Lung (tissue), 16 donors: ENCODE measurements around the gene HSP90AB1. TPM values are rescaled to one million over a fixed set of nuclear protein-coding genes. Genes with fewer than 3 reads are reported as not detected.

Experiments used
- ATAC-seq: fragments of 200-7000 bp; cut with Tn5 transposase; one replicate; pipeline ENCODE4 v1.9.1; 2020; ENCODE audit warnings: moderate number of reproducible peaks; ENCODE audit not compliant: insufficient read depth, low FRiP score
- DNase-seq, 3 donors: peaks; one replicate each; pipeline ENCODE4 v3.0.0-alpha.2; 2013 to 2017
- H3K27ac ChIP-seq, 2 donors: one replicate each; pipeline ENCODE4 v1.5.1; 2013; ENCODE audit warnings: mild to moderate bottlenecking in 2 of 2, moderate library complexity in 2 of 2, control low read depth in 1 of 2, inconsistent platforms in 1 of 2, low read depth in 1 of 2, low read length in 1 of 2
- H3K27me3 ChIP-seq, 3 donors: one replicate each; pipeline ENCODE4 v1.5.1; 2013; ENCODE audit warnings: low read length in 2 of 3; ENCODE audit not compliant: control insufficient read depth in 3 of 3, insufficient read depth in 3 of 3
- H3K36me3 ChIP-seq, 4 donors: one replicate each; pipeline ENCODE4 v1.5.1; 2013; ENCODE audit warnings: low read length in 4 of 4, mild to moderate bottlenecking in 1 of 4, moderate library complexity in 1 of 4; ENCODE audit not compliant: control insufficient read depth in 4 of 4, insufficient read depth in 4 of 4
- H3K4me1 ChIP-seq, 5 donors: one replicate each; pipeline ENCODE4 v1.5.1; 2013; ENCODE audit warnings: low read length in 5 of 5, mild to moderate bottlenecking in 2 of 5, moderate library complexity in 1 of 5; ENCODE audit not compliant: control insufficient read depth in 5 of 5, insufficient read depth in 5 of 5
- H3K4me3 ChIP-seq: one replicate; pipeline ENCODE4 v1.5.1; 2013; ENCODE audit warnings: mild to moderate bottlenecking, control low read depth, moderate library complexity
- H3K9ac ChIP-seq, 2 donors: one replicate each; pipeline ENCODE4 v1.5.1; 2013; ENCODE audit warnings: low read length in 2 of 2, control low read depth in 1 of 2; ENCODE audit not compliant: insufficient read depth in 1 of 2
- H3K9me3 ChIP-seq, 4 donors: one replicate each; pipeline ENCODE4 v1.5.1; 2013; ENCODE audit warnings: low read length in 3 of 4, mild to moderate bottlenecking in 1 of 4, moderate library complexity in 1 of 4; ENCODE audit not compliant: control insufficient read depth in 4 of 4, insufficient read depth in 3 of 4
- WGBS, 2 donors: extraction: QIAGEN DNeasy Blood & Tissue Kit; methylation state at CpG; one replicate each; pipeline ENCODE4 v1.1.7; 2013; 5-methylcytosine and 5-hydroxymethylcytosine counted together
- long read RNA-seq, 5 donors: transcript quantifications; one replicate each; lab custom pipeline, GENCODE V29; 2026
- polyA plus RNA-seq, 2 donors: library from polyadenylated mRNA; stranded (reverse); fragments of 200-250 nt; gene quantifications; one replicate each; pipeline ENCODE4 v1.2.1, GENCODE V29; 2013
- total RNA-seq, 2 donors: library from RNA; depleted of rRNA in 1 of 2; stranded (reverse); fragments of >200 nt in 1 of 2; gene quantifications; one replicate each; pipeline ENCODE4 v1.2.1, GENCODE V29; 2014 to 2021
- TF ChIP-seq, protein P1 (sequence below): IDR thresholded peaks from 2 replicates; pipeline ENCODE4 v1.5.1; 2012; ENCODE audit warnings: mild to moderate bottlenecking; ENCODE audit errors: control extremely low read depth, extremely low read depth
- donor health status: control.
- donor health status: control.
- donor health status: Bipolar disorder and iron deficiency.
- donor health status: healthy.
- donor health status: DM: yes; HTN: yes; CAD: no.

The HSP90AB1 gene
- total RNA-seq (100 to 1,000 TPM; 458 to 700 TPM), polyA plus RNA-seq (100 to 1,000 TPM; 289 to 560 TPM)
- long read RNA-seq, donor 1, transcript HSP90AB1-203 (12 exons, 2,572 nt), result major isoform, 275 of 889 reads
- long read RNA-seq, donor 1, partial matches to known transcripts, result 611 of 889 reads
- long read RNA-seq, donor 1, other reads (novel, unspliced or antisense), result 0 of 889 reads
- long read RNA-seq, donor 2, transcript HSP90AB1-203 (12 exons, 2,572 nt), result major isoform, 53 of 467 reads
- long read RNA-seq, donor 2, partial matches to known transcripts, result 411 of 467 reads
- long read RNA-seq, donor 2, other reads (novel, unspliced or antisense), result 0 of 467 reads
- long read RNA-seq, donor 3, transcript HSP90AB1-203 (12 exons, 2,572 nt), result major isoform, 89 of 660 reads
- long read RNA-seq, donor 3, partial matches to known transcripts, result 571 of 660 reads
- long read RNA-seq, donor 3, other reads (novel, unspliced or antisense), result 0 of 660 reads
- long read RNA-seq, donor 4, transcript HSP90AB1-203 (12 exons, 2,572 nt), result major isoform, 36 of 511 reads
- long read RNA-seq, donor 4, partial matches to known transcripts, result 475 of 511 reads
- long read RNA-seq, donor 4, other reads (novel, unspliced or antisense), result 0 of 511 reads
- long read RNA-seq, donor 5, transcript HSP90AB1-203 (12 exons, 2,572 nt), result major isoform, 269 of 1,183 reads
- long read RNA-seq, donor 5, partial matches to known transcripts, result 904 of 1,183 reads
- long read RNA-seq, donor 5, other reads (novel, unspliced or antisense), result 8 of 1,183 reads

DNA sequence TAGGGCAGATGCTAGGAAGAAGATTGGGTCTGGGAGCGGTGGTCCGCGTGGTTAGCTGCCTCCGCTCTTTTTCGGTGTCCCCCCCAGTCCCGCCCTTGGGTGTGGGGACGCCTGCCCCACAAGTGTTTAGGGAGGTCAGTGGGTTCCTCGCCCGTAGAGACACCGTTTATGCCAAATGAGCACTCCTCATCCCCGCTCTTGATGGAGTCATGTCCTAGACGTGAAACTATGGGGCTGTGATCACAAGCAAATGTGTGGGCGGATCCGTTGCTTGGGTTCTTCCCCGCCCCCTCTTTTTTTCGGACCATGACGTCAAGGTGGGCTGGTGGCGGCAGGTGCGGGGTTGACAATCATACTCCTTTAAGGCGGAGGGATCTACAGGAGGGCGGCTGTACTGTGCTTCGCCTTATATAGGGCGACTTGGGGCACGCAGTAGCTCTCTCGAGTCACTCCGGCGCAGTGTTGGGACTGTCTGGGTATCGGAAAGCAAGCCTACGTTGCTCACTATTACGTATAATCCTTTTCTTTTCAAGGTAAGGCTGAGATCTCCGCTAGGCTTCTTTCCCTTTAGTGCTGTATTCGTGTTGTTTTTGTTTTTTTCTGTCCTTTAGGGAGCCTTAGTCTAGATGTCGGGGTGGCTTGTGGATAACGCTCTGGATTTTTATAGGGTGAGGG lies at the start of gene HSP90AB1:
TSS of gene HSP90AB1 (plus strand) at position 439 of the 675 bp plus-strand sequence. CDS start 1,529 bp downstream, outside the sequence.
- H3K27me3 ChIP-seq, result no peaks in the 10 kb centered on the region
- 0% methylated on average over 34 of the region's 34 CpGs for WGBS, 2 donors
- H3K36me3 ChIP-seq, result peaks cover 16 to 34% (median 33%) of the 10 kb centered on the region in 4 donors
- TF ChIP-seq, protein P1, sequence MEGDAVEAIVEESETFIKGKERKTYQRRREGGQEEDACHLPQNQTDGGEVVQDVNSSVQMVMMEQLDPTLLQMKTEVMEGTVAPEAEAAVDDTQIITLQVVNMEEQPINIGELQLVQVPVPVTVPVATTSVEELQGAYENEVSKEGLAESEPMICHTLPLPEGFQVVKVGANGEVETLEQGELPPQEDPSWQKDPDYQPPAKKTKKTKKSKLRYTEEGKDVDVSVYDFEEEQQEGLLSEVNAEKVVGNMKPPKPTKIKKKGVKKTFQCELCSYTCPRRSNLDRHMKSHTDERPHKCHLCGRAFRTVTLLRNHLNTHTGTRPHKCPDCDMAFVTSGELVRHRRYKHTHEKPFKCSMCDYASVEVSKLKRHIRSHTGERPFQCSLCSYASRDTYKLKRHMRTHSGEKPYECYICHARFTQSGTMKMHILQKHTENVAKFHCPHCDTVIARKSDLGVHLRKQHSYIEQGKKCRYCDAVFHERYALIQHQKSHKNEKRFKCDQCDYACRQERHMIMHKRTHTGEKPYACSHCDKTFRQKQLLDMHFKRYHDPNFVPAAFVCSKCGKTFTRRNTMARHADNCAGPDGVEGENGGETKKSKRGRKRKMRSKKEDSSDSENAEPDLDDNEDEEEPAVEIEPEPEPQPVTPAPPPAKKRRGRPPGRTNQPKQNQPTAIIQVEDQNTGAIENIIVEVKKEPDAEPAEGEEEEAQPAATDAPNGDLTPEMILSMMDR, result no peak
- H3K9ac ChIP-seq, result peak within 1 kb of the TSS; percentile 90 to 99
- H3K27ac ChIP-seq, result peak within 1 kb of the TSS; percentile 94 to 96
- H3K4me1 ChIP-seq, result peaks cover 7 to 22% (median 11%) of the 10 kb centered on the region in 5 donors
- ATAC-seq (peak; percentile 86), DNase-seq (peak; percentile 94 to 97 (median 96))
- no peaks in the 10 kb centered on the region for H3K9me3 ChIP-seq
- H3K4me3 ChIP-seq, result peak within 1 kb of the TSS; percentile 80

DNA sequence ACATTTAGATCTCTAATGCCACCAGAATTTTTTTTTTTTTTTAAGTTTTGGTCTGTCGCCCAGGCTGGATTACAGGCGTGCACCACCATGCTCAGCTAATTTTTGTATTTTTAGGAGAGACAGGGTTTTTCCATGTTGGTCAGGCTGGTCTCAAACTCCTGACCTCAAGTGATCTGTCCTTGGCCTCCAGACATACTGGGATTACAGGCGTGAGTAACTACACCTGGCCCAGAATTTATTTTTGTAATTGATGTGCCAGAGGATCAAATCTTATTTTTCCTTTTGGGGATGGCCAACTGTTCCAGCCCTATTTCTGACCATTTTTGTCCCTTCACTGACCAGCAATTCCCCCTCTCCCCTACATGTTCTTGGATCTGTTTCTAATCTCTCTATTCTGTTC lies 48.2 kb upstream of the HSP90AB1 start:
- no peak overlapping the region for H3K4me3 ChIP-seq
- ATAC-seq (no peak), DNase-seq (no peak)
- H3K4me1 ChIP-seq, result peaks cover 0 to 3% (median 0%) of the 10 kb centered on the region in 5 donors
- no peak overlapping the region for H3K27ac ChIP-seq
- H3K36me3 ChIP-seq, result no peaks in the 10 kb centered on the region
- H3K27me3 ChIP-seq, result no peaks in the 10 kb centered on the region
- 90 to 91% methylated on average over 3 of the region's 3 CpGs for WGBS, 2 donors
- H3K9ac ChIP-seq, result no peak overlapping the region
- H3K9me3 ChIP-seq, result no peaks in the 10 kb centered on the region
- TF ChIP-seq, protein P1, result no peak

DNA sequence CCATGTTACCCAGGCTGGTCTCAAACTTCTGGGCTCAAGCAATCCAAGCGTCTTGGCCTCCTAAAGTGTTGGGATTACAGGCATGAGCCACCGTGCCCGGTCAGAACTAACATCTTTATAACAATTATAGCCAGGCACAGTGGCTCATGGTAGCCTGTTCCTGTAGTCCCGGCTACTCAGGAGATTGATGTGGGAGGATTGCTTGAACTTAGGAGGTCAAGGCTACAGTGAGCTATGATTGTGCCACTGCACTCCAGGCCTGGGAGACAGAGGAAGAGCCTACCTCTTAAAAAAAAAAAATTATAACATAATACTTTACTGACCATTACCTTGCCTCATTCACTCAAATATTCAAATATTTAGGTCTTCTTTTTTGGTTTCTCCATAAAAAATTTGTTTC lies 47.0 kb upstream of the HSP90AB1 start:
- ATAC-seq, result no peak

More for the DNA sequence above, 47.0 kb upstream of the HSP90AB1 start:
- Histone ChIP-seq H3K4me1 (peaks cover 0 to 3% (median 0%) of the 10 kb centered on the region in 5 donors), H3K4me3 (no peak overlapping the region), H3K9me3 (no peaks in the 10 kb centered on the region), H3K36me3 (no peaks in the 10 kb centered on the region), H3K27me3 (no peaks in the 10 kb centered on the region), H3K9ac (no peak overlapping the region), H3K27ac (no peak overlapping the region)
- WGBS, 2 donors, result 92 to 96% methylated on average over 4 of the region's 4 CpGs
- DNase-seq, result no peak
- TF ChIP-seq, protein P1, result no peak
